ENCODE data around the gene HOXC13.

The HOXC13 gene

DNA sequence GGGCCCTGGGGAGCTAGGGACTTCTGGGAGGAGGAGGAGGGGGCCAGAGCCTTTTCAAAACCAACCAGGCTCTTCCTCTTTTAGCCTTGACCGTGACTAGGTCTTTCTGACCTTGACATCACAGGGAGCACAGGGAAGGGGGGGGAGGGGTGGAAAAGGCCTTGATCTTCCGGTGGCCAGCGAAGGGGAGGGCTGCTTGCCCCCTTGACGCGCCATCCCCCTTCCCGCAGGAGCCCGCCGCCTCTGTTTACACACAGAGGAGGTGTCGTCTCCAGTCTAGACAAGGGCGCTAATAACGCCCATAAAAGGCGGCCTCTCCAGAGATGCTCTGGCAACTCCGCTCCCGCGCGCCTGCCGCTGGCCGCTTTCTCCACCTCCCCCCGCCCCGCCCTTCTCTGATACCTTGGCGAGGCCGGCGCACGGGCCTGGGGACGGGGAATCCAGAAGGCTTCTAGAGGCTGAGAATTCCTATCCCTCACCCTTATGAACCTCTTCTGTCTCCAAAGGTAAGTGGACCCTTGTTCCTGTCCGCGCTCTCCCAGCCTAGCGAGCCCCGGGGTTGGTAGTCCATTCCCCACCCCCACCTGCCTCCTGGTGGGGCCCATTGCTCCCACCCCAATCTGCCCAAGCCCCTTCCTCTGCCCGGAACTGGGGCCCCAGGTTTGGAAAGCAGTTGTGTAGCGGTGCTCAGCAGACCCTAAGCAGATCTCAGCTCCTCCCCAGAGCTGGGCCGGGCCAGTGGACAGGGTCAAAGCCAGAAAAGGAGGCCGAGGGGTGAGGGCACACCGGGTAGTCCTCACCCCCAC lies 11.2 kb downstream of the HOXC13 start:
- H3K4me3 ChIP-seq (ENCODE audit: low read depth, low read length), result no peak overlapping the region
- TF ChIP-seq, protein P1, sequence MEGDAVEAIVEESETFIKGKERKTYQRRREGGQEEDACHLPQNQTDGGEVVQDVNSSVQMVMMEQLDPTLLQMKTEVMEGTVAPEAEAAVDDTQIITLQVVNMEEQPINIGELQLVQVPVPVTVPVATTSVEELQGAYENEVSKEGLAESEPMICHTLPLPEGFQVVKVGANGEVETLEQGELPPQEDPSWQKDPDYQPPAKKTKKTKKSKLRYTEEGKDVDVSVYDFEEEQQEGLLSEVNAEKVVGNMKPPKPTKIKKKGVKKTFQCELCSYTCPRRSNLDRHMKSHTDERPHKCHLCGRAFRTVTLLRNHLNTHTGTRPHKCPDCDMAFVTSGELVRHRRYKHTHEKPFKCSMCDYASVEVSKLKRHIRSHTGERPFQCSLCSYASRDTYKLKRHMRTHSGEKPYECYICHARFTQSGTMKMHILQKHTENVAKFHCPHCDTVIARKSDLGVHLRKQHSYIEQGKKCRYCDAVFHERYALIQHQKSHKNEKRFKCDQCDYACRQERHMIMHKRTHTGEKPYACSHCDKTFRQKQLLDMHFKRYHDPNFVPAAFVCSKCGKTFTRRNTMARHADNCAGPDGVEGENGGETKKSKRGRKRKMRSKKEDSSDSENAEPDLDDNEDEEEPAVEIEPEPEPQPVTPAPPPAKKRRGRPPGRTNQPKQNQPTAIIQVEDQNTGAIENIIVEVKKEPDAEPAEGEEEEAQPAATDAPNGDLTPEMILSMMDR (IDR thresholded peaks at IDR 0.05; ENCODE audit: insufficient read depth, low read length, missing control alignments), result no peak
- CTCF ChIA-PET, result no interaction called here
- POLR2A ChIA-PET, result no interaction called here
- no peak for DNase-seq (ENCODE audit: low read depth, low spot score)

GRCh38 chr12:53950437-53950773 lies 11.8 kb downstream of the HOXC13 start:
- CTCF ChIA-PET, result no interaction called here
- no peak for DNase-seq (ENCODE audit: low read depth, low spot score)
- POLR2A ChIA-PET, result no interaction called here

DNA sequence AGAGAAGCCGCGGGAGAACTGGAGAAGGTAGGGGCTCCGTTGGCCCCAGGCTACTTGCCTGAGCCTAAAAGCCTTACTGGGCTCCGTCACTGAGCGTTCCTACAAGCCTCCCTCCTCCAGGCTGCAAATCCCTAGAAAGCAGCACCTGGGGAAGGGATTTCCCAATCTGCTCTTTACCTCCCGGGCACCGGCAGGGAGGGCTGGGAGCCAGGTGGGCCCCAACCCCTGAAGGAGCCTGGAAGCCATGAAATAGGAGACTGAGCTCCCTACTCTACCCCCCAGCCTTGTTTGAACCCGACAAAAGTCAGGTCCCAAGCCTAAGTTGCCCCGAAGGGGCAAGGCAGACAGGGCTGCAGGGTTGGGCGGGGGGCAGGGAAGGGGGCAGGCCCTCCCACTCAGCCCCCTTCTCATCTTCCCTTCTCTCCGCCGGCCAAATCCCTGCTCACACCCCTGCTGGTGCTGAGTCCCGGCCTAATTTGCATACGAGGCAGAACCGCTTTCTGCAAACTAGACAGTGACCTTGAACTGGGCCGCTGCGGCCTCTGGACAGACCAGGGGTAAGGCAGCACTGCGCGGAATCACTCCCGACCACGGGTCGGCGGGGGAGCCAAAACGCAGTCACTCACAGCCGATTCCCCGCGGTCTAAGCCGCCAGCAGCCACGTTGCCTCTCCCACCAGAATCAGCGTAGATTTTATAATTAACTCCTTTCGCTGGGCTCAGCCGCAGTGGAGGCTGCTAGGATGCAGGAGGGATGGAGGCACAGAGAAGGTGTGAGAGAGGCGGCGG lies 12.4 kb downstream of the HOXC13 start:
- TF ChIP-seq, protein P1 (IDR thresholded peaks at IDR 0.05; ENCODE audit: insufficient read depth, low read length, missing control alignments), result no peak
- CTCF ChIA-PET, result interaction anchor here (1.3 kb wide), 1 partner anchor 11 kb away, joined by 6 read pairs; no protein-coding TSS in a partner anchor
- DNase-seq (ENCODE audit: low read depth, low spot score), result no peak
- POLR2A ChIA-PET, result no interaction called here
- no peak overlapping the region for H3K4me3 ChIP-seq (ENCODE audit: low read depth, low read length)

More at GRCh38 chr12:53950437-53950773, 11.8 kb downstream of the HOXC13 start:
- no peak overlapping the region for H3K4me3 ChIP-seq (ENCODE audit: low read depth, low read length)
- TF ChIP-seq, protein P1 (IDR thresholded peaks at IDR 0.05; ENCODE audit: insufficient read depth, low read length, missing control alignments), result no peak

DNA sequence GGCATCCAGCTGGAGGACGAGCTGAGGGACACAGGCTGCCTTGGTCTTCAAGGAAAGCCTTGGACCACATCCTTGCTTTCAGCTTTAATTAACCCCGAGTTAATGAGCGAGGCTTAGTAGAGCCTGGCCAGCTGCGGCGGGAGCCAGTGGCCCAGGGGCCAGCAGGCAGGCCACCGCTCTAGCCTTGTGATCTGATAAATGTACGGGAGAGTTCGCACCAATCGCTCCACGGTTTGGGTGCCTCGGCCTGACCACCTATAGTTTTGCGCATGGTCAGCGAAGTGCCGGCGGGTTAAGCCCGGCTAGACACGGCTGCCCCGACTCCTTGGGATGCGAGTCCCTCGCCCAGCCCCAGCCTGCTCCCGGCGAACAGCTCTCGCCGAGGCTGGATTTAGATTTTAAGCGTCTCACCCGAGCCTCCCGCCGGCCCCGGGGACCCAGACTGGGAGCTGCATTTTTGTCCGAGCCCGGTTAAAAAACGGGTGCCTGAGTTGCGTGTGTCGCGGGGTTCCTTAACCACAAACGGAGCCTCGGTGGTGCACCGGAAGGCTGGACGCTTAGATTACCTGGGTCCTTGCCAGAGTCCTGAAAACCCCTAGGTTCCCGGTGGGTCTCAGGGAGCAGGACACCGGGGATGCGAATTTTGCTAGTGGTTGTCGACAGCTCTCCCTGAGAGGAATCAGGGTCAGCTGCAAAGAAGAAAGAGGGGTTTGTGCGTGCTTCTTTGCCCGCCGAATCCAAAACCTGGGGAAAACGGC lies 13.1 kb downstream of the HOXC13 start:
- ChIA-PET POLR2A (no interaction called here), CTCF (interaction anchor here (1.3 kb wide), 1 partner anchor 10 kb away, joined by 6 read pairs; no protein-coding TSS in a partner anchor)
- DNase-seq (ENCODE audit: low read depth, low spot score), result no peak
- TF ChIP-seq, protein P1 (IDR thresholded peaks at IDR 0.05; ENCODE audit: insufficient read depth, low read length, missing control alignments), result no peak
- no peak overlapping the region for H3K4me3 ChIP-seq (ENCODE audit: low read depth, low read length)

- ChIA-PET POLR2A (no interaction called here), CTCF (interaction anchor here (1.3 to 1.5 kb wide), 2 partner anchors 9 to 12 kb away, joined by 3 to 6 read pairs; no protein-coding TSS in a partner anchor)
- no peak for DNase-seq (ENCODE audit: low read depth, low spot score)
- no peak overlapping the region for H3K4me3 ChIP-seq (ENCODE audit: low read depth, low read length)
- TF ChIP-seq, protein P1 (IDR thresholded peaks at IDR 0.05; ENCODE audit: insufficient read depth, low read length, missing control alignments), result no peak
Measured at GRCh38 chr12:53952335-53952694, 13.7 kb downstream of the HOXC13 start.

All from AG04449 (cell line).